Lung (tissue), 12 donors: ENCODE measurements around the gene ZC3H10. TPM values are rescaled to one million over a fixed set of nuclear protein-coding genes. Genes with fewer than 3 reads are reported as not detected.

Experiments
- ATAC-seq: fragments of 200-7000 bp; cut with Tn5 transposase; one replicate; pipeline ENCODE4 v1.9.1; 2020; ENCODE audit warnings: moderate number of reproducible peaks; ENCODE audit not compliant: insufficient read depth, low FRiP score
- DNase-seq, 3 donors: peaks; one replicate each; pipeline ENCODE4 v3.0.0-alpha.2; 2013 to 2017
- H3K27ac ChIP-seq, 2 donors: one replicate each; pipeline ENCODE4 v1.5.1; 2013; ENCODE audit warnings: mild to moderate bottlenecking in 2 of 2, moderate library complexity in 2 of 2, control low read depth in 1 of 2, inconsistent platforms in 1 of 2, low read depth in 1 of 2, low read length in 1 of 2
- H3K27me3 ChIP-seq, 3 donors: one replicate each; pipeline ENCODE4 v1.5.1; 2013; ENCODE audit warnings: low read length in 2 of 3; ENCODE audit not compliant: control insufficient read depth in 3 of 3, insufficient read depth in 3 of 3
- H3K36me3 ChIP-seq, 4 donors: one replicate each; pipeline ENCODE4 v1.5.1; 2013; ENCODE audit warnings: low read length in 4 of 4, mild to moderate bottlenecking in 1 of 4, moderate library complexity in 1 of 4; ENCODE audit not compliant: control insufficient read depth in 4 of 4, insufficient read depth in 4 of 4
- H3K4me1 ChIP-seq, 5 donors: one replicate each; pipeline ENCODE4 v1.5.1; 2013; ENCODE audit warnings: low read length in 5 of 5, mild to moderate bottlenecking in 2 of 5, moderate library complexity in 1 of 5; ENCODE audit not compliant: control insufficient read depth in 5 of 5, insufficient read depth in 5 of 5
- H3K4me3 ChIP-seq: one replicate; pipeline ENCODE4 v1.5.1; 2013; ENCODE audit warnings: mild to moderate bottlenecking, control low read depth, moderate library complexity
- H3K9ac ChIP-seq, 2 donors: one replicate each; pipeline ENCODE4 v1.5.1; 2013; ENCODE audit warnings: low read length in 2 of 2, control low read depth in 1 of 2; ENCODE audit not compliant: insufficient read depth in 1 of 2
- H3K9me3 ChIP-seq, 4 donors: one replicate each; pipeline ENCODE4 v1.5.1; 2013; ENCODE audit warnings: low read length in 3 of 4, mild to moderate bottlenecking in 1 of 4, moderate library complexity in 1 of 4; ENCODE audit not compliant: control insufficient read depth in 4 of 4, insufficient read depth in 3 of 4
- CTCF ChIP-seq: IDR thresholded peaks from 2 replicates; pipeline ENCODE4 v1.5.1; 2012; ENCODE audit warnings: mild to moderate bottlenecking; ENCODE audit errors: control extremely low read depth, extremely low read depth
- WGBS, 2 donors: extraction: QIAGEN DNeasy Blood & Tissue Kit; methylation state at CpG; one replicate each; pipeline ENCODE4 v1.1.7; 2013; 5-methylcytosine and 5-hydroxymethylcytosine counted together
- polyA plus RNA-seq, 2 donors: library from polyadenylated mRNA; stranded (reverse); fragments of 200-250 nt; gene quantifications; one replicate each; pipeline ENCODE4 v1.2.1, GENCODE V29; 2013
- total RNA-seq, 2 donors: library from RNA; depleted of rRNA in 1 of 2; stranded (reverse); fragments of >200 nt in 1 of 2; gene quantifications; one replicate each; pipeline ENCODE4 v1.2.1, GENCODE V29; 2014 to 2021
- donor health status: control.
- donor health status: control.
- donor health status: Bipolar disorder and iron deficiency.
- donor health status: healthy.
- donor health status: DM: yes; HTN: yes; CAD: no.

The ZC3H10 gene
- total and polyA plus RNA-seq, 4 donors: 2.5 to 7.9 (median 3.3) TPM

GRCh38 chr12:56164345-56164729, 46.3 kb downstream of the ZC3H10 start:
- Histone ChIP-seq H3K27me3 (no peaks in the 10 kb centered on the region), H3K4me1 (peaks cover 0 to 17% (median 13%) of the 10 kb centered on the region in 5 donors), H3K36me3 (peaks cover 17 to 68% (median 62%) of the 10 kb centered on the region in 4 donors), H3K27ac (no peak overlapping the region), H3K9me3 (no peaks in the 10 kb centered on the region), H3K9ac (no peak overlapping the region), H3K4me3 (no peak overlapping the region)
- no peak for TF ChIP-seq CTCF
- DNase-seq: no peak
- 94 to 95% methylated on average over 17 of the region's 17 CpGs for WGBS, 2 donors
- no peak for ATAC-seq

- no peak overlapping the region for H3K9ac ChIP-seq
- no peak overlapping the region for H3K27ac ChIP-seq
- WGBS, 2 donors: 77 to 82% methylated on average over 4 of the region's 4 CpGs
- H3K27me3 ChIP-seq: no peaks in the 10 kb centered on the region
- peaks cover 16 to 69% (median 57%) of the 10 kb centered on the region in 4 donors for H3K36me3 ChIP-seq
- no peak overlapping the region for H3K4me3 ChIP-seq
- DNase-seq (no peak), ATAC-seq (no peak)
- H3K9me3 ChIP-seq: no peaks in the 10 kb centered on the region
- TF ChIP-seq CTCF: no peak
- peaks cover 0 to 9% (median 5%) of the 10 kb centered on the region in 5 donors for H3K4me1 ChIP-seq
Observed at GRCh38 chr12:56165369-56165768, 47.3 kb downstream of the ZC3H10 start.

GRCh38 chr12:56169229-56169759, 51.2 kb downstream of the ZC3H10 start:
- Histone ChIP-seq H3K9ac (no peak overlapping the region), H3K27me3 (no peaks in the 10 kb centered on the region), H3K9me3 (no peaks in the 10 kb centered on the region), H3K27ac (no peak overlapping the region), H3K4me3 (no peak overlapping the region), H3K4me1 (no peaks in the 10 kb centered on the region), H3K36me3 (peaks cover 40 to 69% (median 58%) of the 10 kb centered on the region in 4 donors)
- TF ChIP-seq CTCF: no peak
- DNase-seq (no peak), ATAC-seq (no peak)
- WGBS, 2 donors: 74% methylated on average over 11 of the region's 11 CpGs

- no peaks in the 10 kb centered on the region for H3K9me3 ChIP-seq
- TF ChIP-seq CTCF: no peak
- H3K9ac ChIP-seq: no peak overlapping the region
- no peak overlapping the region for H3K27ac ChIP-seq
- H3K4me3 ChIP-seq: no peak overlapping the region
- H3K4me1 ChIP-seq: no peaks in the 10 kb centered on the region
- DNase-seq (no peak), ATAC-seq (no peak)
- 90% methylated on average over 7 of the region's 7 CpGs for WGBS, 2 donors
- H3K27me3 ChIP-seq: no peaks in the 10 kb centered on the region
- peaks cover 41 to 61% (median 54%) of the 10 kb centered on the region in 4 donors for H3K36me3 ChIP-seq
Observed at GRCh38 chr12:56172839-56173238, 54.8 kb downstream of the ZC3H10 start.
